ENCODE measurements around the gene ARPC4. TPM values are rescaled to one million over a fixed set of nuclear protein-coding genes. Genes with fewer than 3 reads are reported as not detected.

ARPC4 gene
- total RNA-seq, 2 donors from 2014 or later: 121 to 152 TPM

- no peaks in the 10 kb centered on the region for H3K9me3 ChIP-seq
- H3K4me3 ChIP-seq: no peak overlapping the region
- no peak overlapping the region for H3K27ac ChIP-seq
- 90% methylated on average over 9 of the region's 9 CpGs for WGBS
- H3K36me3 ChIP-seq: no peaks in the 10 kb centered on the region
- H3K4me1 ChIP-seq (replicated peaks): no peaks in the 10 kb centered on the region
- no peak for DNase-seq (ENCODE audit: low spot score)
- H3K27me3 ChIP-seq (replicated peaks; ENCODE audit: insufficient read depth): no peaks in the 10 kb centered on the region
- intact Hi-C loops (cut with DNase I): no loop called here
- TF ChIP-seq POLR2A (IDR thresholded peaks at IDR 0.05) (no peak), POLR2AphosphoS5 (IDR thresholded peaks at IDR 0.05) (no peak)
- TF ChIP-seq, protein P1, sequence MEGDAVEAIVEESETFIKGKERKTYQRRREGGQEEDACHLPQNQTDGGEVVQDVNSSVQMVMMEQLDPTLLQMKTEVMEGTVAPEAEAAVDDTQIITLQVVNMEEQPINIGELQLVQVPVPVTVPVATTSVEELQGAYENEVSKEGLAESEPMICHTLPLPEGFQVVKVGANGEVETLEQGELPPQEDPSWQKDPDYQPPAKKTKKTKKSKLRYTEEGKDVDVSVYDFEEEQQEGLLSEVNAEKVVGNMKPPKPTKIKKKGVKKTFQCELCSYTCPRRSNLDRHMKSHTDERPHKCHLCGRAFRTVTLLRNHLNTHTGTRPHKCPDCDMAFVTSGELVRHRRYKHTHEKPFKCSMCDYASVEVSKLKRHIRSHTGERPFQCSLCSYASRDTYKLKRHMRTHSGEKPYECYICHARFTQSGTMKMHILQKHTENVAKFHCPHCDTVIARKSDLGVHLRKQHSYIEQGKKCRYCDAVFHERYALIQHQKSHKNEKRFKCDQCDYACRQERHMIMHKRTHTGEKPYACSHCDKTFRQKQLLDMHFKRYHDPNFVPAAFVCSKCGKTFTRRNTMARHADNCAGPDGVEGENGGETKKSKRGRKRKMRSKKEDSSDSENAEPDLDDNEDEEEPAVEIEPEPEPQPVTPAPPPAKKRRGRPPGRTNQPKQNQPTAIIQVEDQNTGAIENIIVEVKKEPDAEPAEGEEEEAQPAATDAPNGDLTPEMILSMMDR (IDR thresholded peaks at IDR 0.05): no peak
Measured at GRCh38 chr3:9815986-9816385, 23.1 kb downstream of the ARPC4 start.

DNA sequence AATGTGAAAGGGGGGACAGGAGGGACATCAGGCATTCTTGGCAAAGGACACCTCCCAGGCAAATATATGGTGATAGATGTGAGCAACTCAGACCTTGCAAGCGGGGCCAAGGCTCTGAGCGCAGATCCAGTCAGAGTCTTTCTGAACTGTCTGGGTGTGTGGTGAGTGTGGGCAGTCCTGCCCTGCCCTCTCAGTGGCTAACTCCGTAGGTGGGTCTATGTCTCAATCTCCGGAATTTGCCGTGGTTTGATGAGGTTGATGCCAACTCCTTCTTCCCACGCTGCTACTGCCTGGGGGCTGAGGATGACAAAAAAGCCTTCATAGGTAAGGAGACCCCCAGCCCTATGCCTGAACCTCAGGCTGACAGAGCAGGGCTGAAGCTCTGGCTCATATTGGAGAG is 24.6 kb downstream of the ARPC4 start:
- H3K36me3 ChIP-seq: no peaks in the 10 kb centered on the region
- TF ChIP-seq POLR2AphosphoS5 (IDR thresholded peaks at IDR 0.05) (no peak), POLR2A (IDR thresholded peaks at IDR 0.05) (no peak)
- TF ChIP-seq, protein P1 (IDR thresholded peaks at IDR 0.05): no peak
- WGBS: 86% methylated on average over 6 of the region's 6 CpGs
- H3K4me3 ChIP-seq: no peak overlapping the region
- DNase-seq (ENCODE audit: low spot score): no peak
- H3K27me3 ChIP-seq (replicated peaks; ENCODE audit: insufficient read depth): no peaks in the 10 kb centered on the region
- intact Hi-C loops (cut with DNase I): no loop called here
- H3K4me1 ChIP-seq (replicated peaks): no peaks in the 10 kb centered on the region
- H3K27ac ChIP-seq: no peak overlapping the region
- no peaks in the 10 kb centered on the region for H3K9me3 ChIP-seq

DNA sequence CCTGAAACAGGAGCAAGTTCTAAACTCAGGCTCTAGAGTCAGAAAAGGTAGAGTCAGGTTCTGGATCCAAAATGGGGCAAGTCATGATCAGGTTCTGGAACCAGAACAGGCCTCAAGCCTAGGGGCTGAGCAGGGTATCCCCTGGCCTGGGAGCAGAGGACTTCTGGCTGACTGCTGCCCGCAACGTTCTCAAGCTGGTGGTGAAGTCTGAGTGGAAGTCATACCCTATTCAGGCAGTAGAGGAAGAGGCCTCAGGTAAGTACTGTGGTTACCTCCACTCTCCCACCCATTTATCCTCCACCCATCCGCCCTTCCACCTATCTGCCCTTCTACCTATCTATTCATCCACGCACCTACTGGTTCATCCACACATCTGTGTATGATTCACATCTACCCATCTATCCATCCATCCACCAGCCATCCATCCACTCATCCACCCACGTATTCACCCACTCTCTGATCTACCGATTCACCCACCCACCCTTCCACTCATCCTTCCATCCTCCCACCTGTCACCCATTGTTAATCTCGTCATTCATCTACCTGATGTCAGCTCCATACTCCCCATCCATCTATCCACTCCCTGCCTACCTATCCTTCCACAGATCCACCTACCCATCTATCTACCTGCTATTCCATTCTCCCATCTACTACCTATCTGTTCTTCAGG is 25.9 kb downstream of the ARPC4 start:
- Histone ChIP-seq H3K4me3 (no peak overlapping the region), H3K27ac (no peak overlapping the region), H3K36me3 (no peaks in the 10 kb centered on the region), H3K4me1 (replicated peaks) (no peaks in the 10 kb centered on the region), H3K27me3 (replicated peaks; ENCODE audit: insufficient read depth) (no peaks in the 10 kb centered on the region), H3K9me3 (no peaks in the 10 kb centered on the region)
- 97% methylated on average over 6 of the region's 7 CpGs for WGBS
- no peak for DNase-seq (ENCODE audit: low spot score)
- intact Hi-C loops (cut with DNase I): no loop called here
- TF ChIP-seq, protein P1 (IDR thresholded peaks at IDR 0.05): no peak
- no peak for TF ChIP-seq POLR2A (IDR thresholded peaks at IDR 0.05)
- no peak for TF ChIP-seq POLR2AphosphoS5 (IDR thresholded peaks at IDR 0.05)

- no peaks in the 10 kb centered on the region for H3K9me3 ChIP-seq
- H3K4me1 ChIP-seq (replicated peaks): no peaks in the 10 kb centered on the region
- no peak for DNase-seq (ENCODE audit: low spot score)
- no peak overlapping the region for H3K27ac ChIP-seq
- intact Hi-C loops (cut with DNase I): no loop called here
- no peaks in the 10 kb centered on the region for H3K27me3 ChIP-seq (replicated peaks; ENCODE audit: insufficient read depth)
- no peaks in the 10 kb centered on the region for H3K36me3 ChIP-seq
- no peak for TF ChIP-seq POLR2A (IDR thresholded peaks at IDR 0.05)
- TF ChIP-seq, protein P1 (IDR thresholded peaks at IDR 0.05): no peak
- no peak for TF ChIP-seq POLR2AphosphoS5 (IDR thresholded peaks at IDR 0.05)
- H3K4me3 ChIP-seq: no peak overlapping the region
- WGBS: 83% methylated on average over 12 of the region's 12 CpGs
Measured at GRCh38 chr3:9820543-9820942, 27.7 kb downstream of the ARPC4 start.

- Histone ChIP-seq H3K36me3 (no peaks in the 10 kb centered on the region), H3K27ac (no peak overlapping the region), H3K27me3 (replicated peaks; ENCODE audit: insufficient read depth) (no peaks in the 10 kb centered on the region), H3K4me3 (no peak overlapping the region), H3K9me3 (no peaks in the 10 kb centered on the region), H3K4me1 (replicated peaks) (no peaks in the 10 kb centered on the region)
- no peak for DNase-seq (ENCODE audit: low spot score)
- intact Hi-C loops (cut with DNase I): no loop called here
- TF ChIP-seq, protein P1 (IDR thresholded peaks at IDR 0.05): no peak
- TF ChIP-seq POLR2AphosphoS5 (IDR thresholded peaks at IDR 0.05) (no peak), POLR2A (IDR thresholded peaks at IDR 0.05) (no peak)
- WGBS: 79% methylated on average over 2 of the region's 2 CpGs
Measured at GRCh38 chr3:9820946-9821345, 28.1 kb downstream of the ARPC4 start.
